Caco-2 (cell line): ENCODE data around the gene SMARCC1. TPM values are rescaled to one million over a fixed set of nuclear protein-coding genes. Genes with fewer than 3 reads are reported as not detected.

Experiments
- BruUV-seq: library from RNA; stranded (reverse); fragments of 400-500 nt; replicated peaks from 2 replicates; lab custom pipeline; 2021; lab: Mats Ljungman, UMichigan
- CTCF ChIA-PET: fragments of 300-600 bp; sonication (Branson Sonifier 250); formaldehyde crosslinking; loops from one replicate; lab custom pipeline; 2022; ENCODE audit warnings: antibody characterized with exemption; lab: Charles Lee
- POLR2A ChIA-PET: fragments of 300-600 bp; sonication (Branson Sonifier 250); formaldehyde crosslinking; loops from one replicate; lab custom pipeline; 2022; ENCODE audit warnings: antibody characterized with exemption; lab: Charles Lee
- DNase-seq, 2 experiments: peaks; one replicate each; pipeline versions ENCODE4 v3.0.0 to v3.0.0-alpha.2; 2020 to 2022
- H3K27me3 ChIP-seq: replicated peaks from 2 replicates; pipeline ENCODE4 v1.6.0; 2011; ENCODE audit warnings: low read length; ENCODE audit not compliant: control insufficient read depth, insufficient read depth
- H3K36me3 ChIP-seq: 2 replicates; pipeline ENCODE4 v1.5.1; 2011; ENCODE audit warnings: low read length; ENCODE audit not compliant: control insufficient read depth, insufficient read depth
- H3K4me1 ChIP-seq: fragments of 250-450 bp; sonication (Bioruptor Pico); 2 replicates; pipeline ENCODE4 v1.5.1; 2020; ENCODE audit warnings: mild to moderate bottlenecking
- H3K4me3 ChIP-seq: 2 replicates; pipeline ENCODE4 v1.5.1; 2011; ENCODE audit warnings: low read depth, mild to moderate bottlenecking, control low read depth, low read length
- H3K9me3 ChIP-seq: fragments of 250-450 bp; sonication (Bioruptor Pico); 2 replicates; pipeline ENCODE4 v1.5.1; 2020; ENCODE audit warnings: mild to moderate bottlenecking, moderate library complexity
- H3K27ac Mint-ChIP-seq: one replicate; pipeline ENCODE4 v1.8.0; 2022; ENCODE audit warnings: mixed read lengths; ENCODE audit not compliant: unreplicated experiment
- H3K27me3 Mint-ChIP-seq: one replicate; pipeline ENCODE4 v1.8.0; 2022; ENCODE audit warnings: mixed read lengths; ENCODE audit not compliant: insufficient read depth, unreplicated experiment
- H3K36me3 Mint-ChIP-seq: one replicate; pipeline ENCODE4 v1.8.0; 2022; ENCODE audit warnings: mild to moderate bottlenecking, mixed read lengths; ENCODE audit not compliant: insufficient read depth, unreplicated experiment
- H3K4me1 Mint-ChIP-seq: one replicate; pipeline ENCODE4 v1.8.0; 2022; ENCODE audit warnings: low read depth, mixed read lengths; ENCODE audit not compliant: unreplicated experiment
- H3K4me3 Mint-ChIP-seq: one replicate; pipeline ENCODE4 v1.8.0; 2022; ENCODE audit warnings: mild to moderate bottlenecking, moderate library complexity, mixed read lengths; ENCODE audit not compliant: unreplicated experiment
- H3K9me3 Mint-ChIP-seq: one replicate; pipeline ENCODE4 v1.8.0; 2022; ENCODE audit warnings: mixed read lengths; ENCODE audit not compliant: unreplicated experiment
- intact Hi-C: fragments of 100-400 bp; cut with micrococcal nuclease; formaldehyde crosslinking; loops from one replicate; pipeline ENCODE4 v1.10.0; 2022; ENCODE audit not compliant: unreplicated experiment
- total RNA-seq: library from RNA; stranded (reverse); gene quantifications from 2 replicates; pipeline ENCODE4 v1.2.3, GENCODE V29; 2022
- TF ChIP-seq, protein P1 (sequence below), 2 experiments: fragments of 200-600 bp in 1 of 2; IDR thresholded peaks; 1 replicate in 1 of 2; 2 replicates in 1 of 2; pipeline versions ENCODE4 v1.5.1 to v1.8.0; 2011 to 2022; ENCODE audit warnings: antibody characterized with exemption in 1 of 2, control low read depth in 1 of 2, inconsistent platforms in 1 of 2, low read depth in 1 of 2, low read length in 1 of 2, mild to moderate bottlenecking in 1 of 2, moderate library complexity in 1 of 2; ENCODE audit not compliant: insufficient read depth in 1 of 2, severe bottlenecking in 1 of 2, unreplicated experiment in 1 of 2

The SMARCC1 gene
- total RNA-seq, 1 experiment from 2014 or later = 128 TPM

DNA sequence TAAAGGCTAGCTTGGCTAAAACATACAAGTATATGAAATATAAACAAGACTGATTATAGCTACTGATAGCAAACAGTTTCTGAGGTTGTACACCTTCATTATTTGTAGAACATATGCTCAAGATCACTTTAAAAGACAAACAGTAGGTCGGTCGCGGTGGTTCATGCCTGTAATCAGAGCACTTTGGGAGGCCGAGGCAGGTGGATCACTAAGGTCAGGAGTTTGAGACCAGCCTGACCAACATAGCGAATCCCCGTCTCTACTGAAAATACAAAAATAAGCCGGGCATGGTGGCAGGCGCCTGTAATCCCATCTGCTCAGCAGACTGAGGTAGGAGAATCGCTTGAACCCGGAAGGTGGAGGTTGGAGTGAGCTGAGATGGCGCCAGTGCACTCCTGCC, 80.3 kb downstream of the SMARCC1 start:
- intact Hi-C loops = no loop called here
- H3K36me3 ChIP-seq = no peaks in the 10 kb centered on the region
- Mint-ChIP-seq H3K4me3 (no peak overlapping the region), H3K36me3 (peaks cover 85% of the 10 kb centered on the region), H3K27me3 (no peaks in the 10 kb centered on the region), H3K4me1 (no peaks in the 10 kb centered on the region), H3K27ac (no peak overlapping the region), H3K9me3 (no peaks in the 10 kb centered on the region)
- no peaks in the 10 kb centered on the region for H3K4me1 ChIP-seq
- H3K9me3 ChIP-seq = no peaks in the 10 kb centered on the region
- CTCF ChIA-PET = no interaction called here
- POLR2A ChIA-PET = no interaction called here
- no TSS peak for BruUV-seq
- H3K4me3 ChIP-seq = no peak overlapping the region
- no peak for DNase-seq
- TF ChIP-seq, protein P1, sequence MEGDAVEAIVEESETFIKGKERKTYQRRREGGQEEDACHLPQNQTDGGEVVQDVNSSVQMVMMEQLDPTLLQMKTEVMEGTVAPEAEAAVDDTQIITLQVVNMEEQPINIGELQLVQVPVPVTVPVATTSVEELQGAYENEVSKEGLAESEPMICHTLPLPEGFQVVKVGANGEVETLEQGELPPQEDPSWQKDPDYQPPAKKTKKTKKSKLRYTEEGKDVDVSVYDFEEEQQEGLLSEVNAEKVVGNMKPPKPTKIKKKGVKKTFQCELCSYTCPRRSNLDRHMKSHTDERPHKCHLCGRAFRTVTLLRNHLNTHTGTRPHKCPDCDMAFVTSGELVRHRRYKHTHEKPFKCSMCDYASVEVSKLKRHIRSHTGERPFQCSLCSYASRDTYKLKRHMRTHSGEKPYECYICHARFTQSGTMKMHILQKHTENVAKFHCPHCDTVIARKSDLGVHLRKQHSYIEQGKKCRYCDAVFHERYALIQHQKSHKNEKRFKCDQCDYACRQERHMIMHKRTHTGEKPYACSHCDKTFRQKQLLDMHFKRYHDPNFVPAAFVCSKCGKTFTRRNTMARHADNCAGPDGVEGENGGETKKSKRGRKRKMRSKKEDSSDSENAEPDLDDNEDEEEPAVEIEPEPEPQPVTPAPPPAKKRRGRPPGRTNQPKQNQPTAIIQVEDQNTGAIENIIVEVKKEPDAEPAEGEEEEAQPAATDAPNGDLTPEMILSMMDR (IDR thresholded peaks at IDR 0.05; ENCODE audit: insufficient read depth in 1 of 2, low read depth in 1 of 2, low read length in 1 of 2, severe bottlenecking in 1 of 2, unreplicated experiment in 1 of 2) = no peak
- H3K27me3 ChIP-seq = no peaks in the 10 kb centered on the region

DNA sequence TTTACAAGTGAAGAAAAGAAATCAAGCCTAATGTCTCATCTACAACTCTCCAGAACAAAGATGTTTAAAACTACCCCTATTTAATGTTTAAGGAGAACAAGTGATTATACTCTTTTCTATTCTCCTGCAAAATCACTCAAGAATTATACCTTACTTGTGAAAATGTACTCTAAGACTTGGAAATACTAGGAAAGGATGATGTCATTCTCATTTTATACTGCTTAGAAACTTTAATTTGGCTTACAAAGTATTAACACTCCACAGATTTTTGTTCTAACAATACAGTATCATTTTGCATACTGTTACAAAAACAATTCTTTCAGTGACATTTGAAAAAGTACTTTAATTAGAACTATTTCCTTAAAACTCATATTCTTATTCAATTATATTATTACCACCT, 89.5 kb downstream of the SMARCC1 start:
- H3K27me3 ChIP-seq = no peaks in the 10 kb centered on the region
- no peaks in the 10 kb centered on the region for H3K9me3 ChIP-seq
- H3K27ac Mint-ChIP-seq = no peak overlapping the region
- TF ChIP-seq, protein P1 (IDR thresholded peaks at IDR 0.05; ENCODE audit: insufficient read depth in 1 of 2, low read depth in 1 of 2, low read length in 1 of 2, severe bottlenecking in 1 of 2, unreplicated experiment in 1 of 2) = no peak
- H3K27me3 Mint-ChIP-seq = no peaks in the 10 kb centered on the region
- no peaks in the 10 kb centered on the region for H3K4me1 Mint-ChIP-seq
- no peaks in the 10 kb centered on the region; the same call in none of the 2 replicates for H3K36me3 ChIP-seq
- H3K36me3 Mint-ChIP-seq = peaks cover 81% of the 10 kb centered on the region
- H3K4me1 ChIP-seq = no peaks in the 10 kb centered on the region
- POLR2A ChIA-PET = no interaction called here
- H3K4me3 ChIP-seq = no peak overlapping the region
- no peak overlapping the region for H3K4me3 Mint-ChIP-seq
- H3K9me3 Mint-ChIP-seq = no peaks in the 10 kb centered on the region
- no peak for DNase-seq
- BruUV-seq = no TSS peak
- intact Hi-C loops = no loop called here
- CTCF ChIA-PET = no interaction called here

DNA sequence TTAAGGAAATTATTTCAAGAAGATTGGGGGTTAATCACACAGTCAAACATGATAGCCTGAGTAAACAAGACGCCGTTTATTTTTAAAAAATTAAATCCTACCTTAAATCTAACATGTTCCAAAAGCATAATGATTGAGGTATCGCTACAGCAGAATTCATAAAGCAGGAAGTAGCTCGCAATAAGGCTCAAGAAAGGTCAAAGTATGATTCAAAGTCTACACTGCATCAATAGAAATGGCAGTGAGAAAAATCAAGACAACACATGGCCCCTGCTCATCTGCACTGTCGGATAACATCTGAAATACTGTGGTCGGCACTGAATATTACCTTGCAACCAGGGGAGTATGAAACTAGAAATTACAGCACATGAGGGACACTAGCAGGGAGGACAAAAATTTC, 93.2 kb downstream of the SMARCC1 start:
- no TSS peak for BruUV-seq
- ChIA-PET POLR2A (no interaction called here), CTCF (no interaction called here)
- Histone ChIP-seq H3K4me3 (no peak overlapping the region), H3K4me1 (no peaks in the 10 kb centered on the region), H3K36me3 (no peaks in the 10 kb centered on the region; the same call in none of the 2 replicates), H3K27me3 (no peaks in the 10 kb centered on the region), H3K9me3 (no peaks in the 10 kb centered on the region)
- no peak overlapping the region for H3K4me3 Mint-ChIP-seq
- H3K4me1 Mint-ChIP-seq = no peaks in the 10 kb centered on the region
- DNase-seq = no peak
- H3K36me3 Mint-ChIP-seq = peaks cover 77% of the 10 kb centered on the region
- H3K27ac Mint-ChIP-seq = no peak overlapping the region
- no peaks in the 10 kb centered on the region for H3K27me3 Mint-ChIP-seq
- intact Hi-C loops = no loop called here
- TF ChIP-seq, protein P1 (IDR thresholded peaks at IDR 0.05; ENCODE audit: insufficient read depth in 1 of 2, low read depth in 1 of 2, low read length in 1 of 2, severe bottlenecking in 1 of 2, unreplicated experiment in 1 of 2) = no peak
- H3K9me3 Mint-ChIP-seq = no peaks in the 10 kb centered on the region
